OCI-M2 (cell line): ENCODE data around the gene BRI3BP.

Experiments used
- DNase-seq: peaks from one replicate; lab custom pipeline; 2025; ENCODE audit not compliant: unreplicated experiment; lab: John Stamatoyannopoulos, UW

BRI3BP gene, protein sequence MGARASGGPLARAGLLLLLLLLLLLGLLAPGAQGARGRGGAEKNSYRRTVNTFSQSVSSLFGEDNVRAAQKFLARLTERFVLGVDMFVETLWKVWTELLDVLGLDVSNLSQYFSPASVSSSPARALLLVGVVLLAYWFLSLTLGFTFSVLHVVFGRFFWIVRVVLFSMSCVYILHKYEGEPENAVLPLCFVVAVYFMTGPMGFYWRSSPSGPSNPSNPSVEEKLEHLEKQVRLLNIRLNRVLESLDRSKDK

GRCh38 chr12:124993626-124994436 is at the start of gene BRI3BP:
Gene BRI3BP, plus strand, starts transcription at chr12:124993645. Its CDS starts 146 bp downstream, at chr12:124993791.
- DNase-seq = no peak

GRCh38 chr12:124946447-124946793 is 47.0 kb upstream of the BRI3BP start:
- DNase-seq = no peak

DNA sequence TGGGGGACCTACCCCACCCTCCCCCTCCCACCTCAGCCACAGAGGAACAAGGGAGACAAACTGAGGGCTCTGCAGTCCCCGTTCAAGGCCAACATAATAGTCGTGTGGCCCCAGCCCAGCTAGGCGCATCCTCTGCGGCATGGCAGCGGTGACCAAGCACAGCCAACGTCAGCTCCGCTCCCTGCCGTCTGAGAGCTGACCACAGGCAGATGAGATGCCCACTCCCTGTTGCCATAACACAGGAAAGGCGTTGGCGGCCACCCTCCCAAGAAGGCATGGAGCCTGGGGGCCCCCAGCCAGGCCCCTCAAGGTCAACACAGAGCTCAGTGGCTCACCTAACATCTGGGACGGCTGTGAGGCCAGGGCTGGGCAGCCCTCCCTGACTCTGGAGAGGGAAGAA is 46.4 kb upstream of the BRI3BP start:
- DNase-seq = no peak

DNA sequence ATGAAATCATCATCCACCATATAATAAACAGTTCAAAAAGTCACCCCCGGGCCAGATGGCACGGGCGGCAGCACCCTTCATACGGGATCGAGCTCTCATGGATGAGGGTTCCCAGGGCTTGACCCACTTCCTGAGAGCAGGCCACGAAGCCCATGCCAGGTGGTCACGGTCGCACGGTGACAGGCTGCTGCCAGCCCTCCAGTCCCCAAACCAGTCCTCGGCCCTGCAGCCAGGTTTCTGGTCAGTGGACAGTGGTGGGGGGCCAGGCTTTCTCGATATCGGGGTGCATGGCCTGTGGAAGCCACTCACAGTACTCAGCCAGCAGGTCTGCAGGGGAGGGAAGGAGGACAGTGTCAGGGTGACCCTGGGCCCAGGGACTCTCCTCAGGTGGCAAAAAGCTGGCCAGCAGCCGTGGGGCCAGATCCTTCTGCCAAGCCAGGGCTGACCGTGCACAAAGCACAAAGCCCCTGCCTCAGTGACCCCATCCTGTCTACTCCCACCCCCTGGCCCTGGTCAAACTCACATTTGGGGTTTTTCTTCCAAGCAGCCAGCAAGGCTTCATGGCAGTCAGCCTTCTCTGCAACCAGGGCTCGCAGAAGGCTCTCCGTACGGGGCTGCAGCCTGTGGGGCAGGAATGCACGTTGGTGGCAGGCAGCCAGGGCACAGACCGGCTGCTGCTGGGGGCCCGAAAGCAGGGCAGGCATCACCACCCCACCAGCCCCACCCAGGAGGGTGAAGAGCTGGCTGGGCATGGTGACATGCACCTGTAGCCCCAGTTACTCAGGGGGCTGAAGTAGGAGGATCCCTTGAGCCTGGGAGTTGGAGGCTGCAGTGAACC is 45.7 kb upstream of the BRI3BP start:
- DNase-seq = no peak

- no peak for DNase-seq
These were observed 44.4 kb upstream of the BRI3BP start for GRCh38 chr12:124949066-124949465.

DNA sequence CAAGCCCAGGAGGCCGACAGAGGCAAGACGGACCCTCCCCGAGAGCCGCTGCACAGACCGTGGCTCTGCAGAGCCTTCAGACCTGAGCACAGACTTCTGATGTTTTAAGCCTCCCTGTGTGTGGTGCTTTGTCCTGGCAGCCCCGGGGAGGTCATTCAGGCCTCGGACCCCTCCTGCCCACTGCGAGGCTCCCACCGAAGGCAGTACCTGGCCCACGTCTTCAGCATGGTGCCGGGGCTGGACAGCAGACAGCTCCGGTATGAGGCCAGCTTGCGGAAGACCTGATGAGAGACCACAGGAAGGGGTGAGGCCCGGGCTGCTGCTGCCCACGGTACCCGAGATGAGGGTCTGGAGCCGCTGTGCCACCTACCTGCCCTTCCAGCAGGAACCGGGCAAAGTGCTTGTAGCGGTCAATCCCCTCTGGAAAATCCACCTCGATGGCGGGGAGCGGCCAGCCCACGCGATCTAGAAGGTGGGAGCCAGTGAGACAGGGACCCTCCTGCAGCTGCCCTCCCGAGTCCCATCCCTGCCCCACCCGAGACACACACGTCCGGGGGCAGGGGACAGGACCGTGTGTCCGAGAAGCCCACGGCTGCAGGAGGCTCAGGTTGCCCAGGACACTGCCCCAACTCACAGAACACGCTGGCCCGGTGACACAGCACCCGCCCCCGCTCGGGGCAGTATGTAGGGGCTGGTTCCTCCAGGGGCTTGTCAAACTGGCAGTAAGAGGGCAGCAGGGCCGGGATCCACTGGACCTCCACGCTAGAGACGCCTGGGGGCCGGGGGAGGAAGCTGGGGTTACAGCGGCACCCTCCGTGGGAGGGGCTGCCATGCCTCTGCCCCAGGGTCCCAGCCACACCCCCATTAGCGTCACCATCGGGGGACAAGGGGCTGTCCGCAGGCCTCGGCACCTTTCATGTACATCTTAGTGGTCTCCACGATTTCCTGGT is 43.4 kb upstream of the BRI3BP start:
- no peak for DNase-seq

DNA sequence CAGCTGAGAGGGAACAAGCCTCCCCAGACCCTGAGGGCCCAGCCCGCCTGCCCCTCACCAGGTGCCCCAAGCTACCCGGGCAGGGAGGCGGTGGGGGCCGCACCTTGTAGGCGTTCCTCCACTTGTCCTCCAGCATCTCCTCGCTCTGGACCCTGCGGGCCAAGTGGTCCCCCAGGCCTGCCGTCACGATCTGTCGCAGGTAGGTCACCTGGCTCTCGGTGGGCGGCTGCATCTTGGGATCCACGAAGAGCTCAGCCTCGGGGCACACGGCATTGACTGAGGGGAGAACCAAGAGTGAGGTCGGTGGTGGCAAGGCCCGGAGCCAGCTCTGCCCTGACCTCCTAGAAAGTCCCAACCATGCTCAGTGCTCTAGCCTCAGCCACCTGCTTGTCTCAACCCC is 41.1 kb upstream of the BRI3BP start:
- DNase-seq = no peak

DNA sequence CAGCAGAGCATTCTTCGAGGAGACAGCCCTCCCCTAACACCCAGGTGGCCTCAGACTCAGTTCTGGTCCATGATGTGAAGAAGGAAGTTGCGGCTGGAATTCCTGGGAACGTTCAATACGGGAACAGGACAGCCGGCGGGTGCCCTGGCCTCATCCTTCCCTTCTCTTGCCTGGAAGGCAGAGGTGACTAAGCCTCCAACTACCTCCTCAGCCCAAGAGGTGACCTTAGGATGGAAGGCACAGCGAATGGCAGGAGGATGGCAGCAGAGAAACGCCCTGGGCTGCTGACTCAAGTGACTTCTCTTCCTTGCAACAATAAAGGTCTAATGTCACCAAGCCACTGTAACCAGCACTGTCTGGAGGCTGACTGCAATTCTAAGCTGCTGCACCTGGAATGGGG is 40.6 kb upstream of the BRI3BP start:
- no peak for DNase-seq

GRCh38 chr12:124953689-124954405 is 39.6 kb upstream of the BRI3BP start:
- no peak for DNase-seq

DNA sequence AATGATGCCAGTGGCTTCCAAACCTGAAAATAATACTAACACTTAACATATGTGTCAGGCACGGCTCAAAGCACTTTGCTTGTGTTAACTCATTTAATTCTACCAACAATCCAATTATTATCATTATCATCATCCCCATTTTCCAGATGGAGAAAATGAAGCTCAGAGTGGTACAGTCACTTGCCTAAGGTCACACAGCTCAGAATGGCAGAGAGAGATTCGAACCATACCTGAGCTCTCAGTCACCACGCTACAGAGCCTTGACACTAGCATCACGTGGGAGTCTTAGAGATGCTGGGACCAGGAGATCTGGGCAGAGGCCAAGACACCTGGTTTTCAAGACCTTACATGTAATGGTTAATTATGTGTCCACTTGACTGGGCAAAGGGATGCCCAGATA is 38.7 kb upstream of the BRI3BP start:
- DNase-seq = no peak

DNA sequence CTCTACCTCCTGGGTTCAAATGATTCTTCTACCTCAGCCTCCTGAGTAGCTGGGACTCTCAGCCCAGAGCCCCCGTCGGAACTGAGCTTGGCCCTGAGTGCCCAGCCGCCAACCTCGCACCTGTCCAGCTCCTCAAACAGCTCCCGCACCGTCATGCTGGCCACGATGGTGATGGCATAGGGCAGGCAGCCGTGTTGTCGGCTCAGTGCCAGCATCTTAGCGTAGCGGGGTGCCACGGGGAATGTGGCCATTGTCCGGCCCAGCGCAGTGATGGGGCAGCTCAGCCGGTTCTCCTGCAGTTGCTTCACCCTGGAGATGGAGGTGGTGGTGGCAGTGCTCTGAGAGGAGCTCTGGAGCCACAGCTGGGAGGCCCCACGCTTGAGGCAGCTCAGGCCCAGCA is 36.9 kb upstream of the BRI3BP start:
- DNase-seq = no peak

GRCh38 chr12:124961055-124961454 is 32.4 kb upstream of the BRI3BP start:
- no peak for DNase-seq

GRCh38 chr12:124963211-124963610 is 30.2 kb upstream of the BRI3BP start:
- DNase-seq = no peak

DNA sequence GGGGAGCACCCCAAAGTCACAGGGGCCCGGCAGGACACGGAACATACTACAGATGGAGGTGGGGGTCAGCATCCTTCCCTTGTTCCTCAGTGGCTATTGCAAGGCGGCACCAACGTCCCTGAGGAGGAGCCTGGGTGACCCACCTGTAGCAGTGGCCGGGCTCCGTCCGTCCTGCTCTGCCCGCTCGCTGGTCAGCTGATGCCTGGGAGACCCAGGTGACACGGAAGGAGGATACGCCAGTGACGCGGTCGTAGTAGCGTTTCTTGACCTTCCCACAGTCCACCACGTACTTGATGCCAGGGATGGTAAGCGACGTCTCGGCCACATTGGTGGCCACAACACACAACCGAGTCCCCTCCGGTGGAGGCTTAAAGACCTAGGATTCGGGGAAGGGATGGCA is 29.2 kb upstream of the BRI3BP start:
- no peak for DNase-seq

- no peak for DNase-seq
These were observed 28.5 kb upstream of the BRI3BP start for GRCh38 chr12:124964836-124965462.

GRCh38 chr12:124967016-124967739 is 26.3 kb upstream of the BRI3BP start:
- no peak for DNase-seq

DNA sequence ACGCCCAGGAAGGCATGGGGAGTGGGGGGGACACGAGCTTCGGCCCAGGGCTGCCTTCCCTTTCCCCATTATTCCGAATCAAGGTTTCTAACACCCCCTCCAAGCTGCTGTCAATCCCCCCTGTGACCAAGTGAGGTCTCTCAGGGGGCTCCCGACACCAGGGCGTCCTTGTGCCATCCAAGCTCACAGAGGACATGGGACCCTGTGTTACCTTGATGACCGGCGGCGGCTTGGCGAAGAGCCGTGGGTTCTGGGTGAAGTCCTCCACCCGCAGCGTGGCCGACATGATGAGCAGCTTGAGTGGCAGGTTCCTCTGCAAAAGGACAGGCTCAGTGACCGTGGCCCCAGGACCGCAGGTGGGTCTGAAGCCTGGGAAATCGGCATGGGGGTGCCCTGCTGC is 24.8 kb upstream of the BRI3BP start:
- no peak for DNase-seq

DNA sequence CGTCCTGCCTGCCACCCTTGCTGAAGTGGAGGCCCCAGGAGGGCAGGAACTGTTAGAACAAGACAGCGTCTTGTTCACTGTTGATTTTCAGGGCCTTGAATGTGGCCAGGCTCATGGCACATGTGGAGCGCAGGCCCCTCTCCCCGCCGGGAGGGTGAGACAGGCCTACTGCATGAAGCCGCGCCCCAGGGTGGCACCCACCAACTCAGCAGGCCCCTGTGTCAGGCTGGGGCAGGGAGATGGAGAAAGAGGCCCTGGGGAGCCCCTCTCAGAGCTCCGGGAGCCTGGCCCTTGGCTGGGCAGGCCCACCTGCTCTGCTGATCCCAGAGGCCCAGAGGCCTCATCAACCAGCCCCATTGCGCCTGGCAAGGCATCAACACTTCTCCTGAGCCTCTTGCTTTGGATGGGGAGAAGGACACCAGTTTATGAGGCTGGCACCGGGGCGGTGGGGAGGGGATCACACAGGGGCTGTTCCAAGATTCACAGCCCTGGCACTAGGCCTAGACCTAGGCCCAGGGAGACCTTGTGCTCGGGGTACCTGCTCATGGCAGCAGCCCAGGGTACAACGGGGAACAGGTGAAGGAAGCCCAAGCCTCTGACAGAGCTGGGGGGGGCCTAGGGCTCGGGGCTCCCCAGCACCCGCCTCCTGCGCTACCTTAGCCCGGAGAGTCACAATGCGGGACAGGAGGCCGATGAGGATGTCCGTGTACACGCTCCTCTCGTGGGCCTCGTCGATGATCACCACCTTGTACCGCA is 22.6 kb upstream of the BRI3BP start:
- DNase-seq = no peak
